HepG2 (cell line): ENCODE results near the gene TPM3.
"Not testable (repeated sequence)": the region's sequence is repeated elsewhere in the genome, so short reads cannot be mapped to it uniquely, and the experiment has no call there.

ENCODE experiments used
- ADNP ChIP-seq: sonication (generic); formaldehyde crosslinking; IDR thresholded peaks from 2 replicates; pipeline ENCODE4 v1.4.0; 2020; ENCODE audit warnings: missing genetic modification reagents
- CREB1 ChIP-seq, 2 experiments: fragments of 450-650 bp in 1 of 2; IDR thresholded peaks; 2 replicates each; pipeline ENCODE4 v1.6.1; 2016 to 2017; ENCODE audit warnings: control low read depth in 1 of 2, mild to moderate bottlenecking in 1 of 2, missing compliant biosample characterization in 1 of 2, missing genetic modification characterization in 1 of 2
- DNMT1 ChIP-seq: sonication (generic); formaldehyde crosslinking; IDR thresholded peaks from 2 replicates; pipeline ENCODE4 v1.5.1; 2020; ENCODE audit warnings: mild to moderate bottlenecking, missing genetic modification reagents
- ZNF232 ChIP-seq: sonication (generic); formaldehyde crosslinking; IDR thresholded peaks from 2 replicates; pipeline ENCODE4 v1.4.0; 2020; ENCODE audit warnings: missing genetic modification reagents, borderline replicate concordance
- ZNF274 ChIP-seq: sonication (generic); formaldehyde crosslinking; IDR thresholded peaks from 2 replicates; pipeline ENCODE4 v1.5.1; 2020; ENCODE audit warnings: mild to moderate bottlenecking, missing genetic modification reagents
- ZNF510 ChIP-seq: sonication (generic); formaldehyde crosslinking; IDR thresholded peaks from 2 replicates; pipeline ENCODE4 v1.4.0; 2020; ENCODE audit warnings: low read depth, mild to moderate bottlenecking, missing genetic modification reagents
- TF ChIP-seq, protein P1 (sequence below): sonication (generic); formaldehyde crosslinking; IDR thresholded peaks from 2 replicates; pipeline ENCODE4 v1.8.1; 2023; ENCODE audit warnings: missing genetic modification reagents, inconsistent platforms, borderline replicate concordance
- TF ChIP-seq, protein P2 (sequence below): sonication (generic); formaldehyde crosslinking; IDR thresholded peaks from 2 replicates; pipeline ENCODE4 v1.4.0; 2020; ENCODE audit warnings: missing genetic modification reagents
- TF ChIP-seq, protein P3 (sequence below): sonication (generic); formaldehyde crosslinking; IDR thresholded peaks from 2 replicates; pipeline ENCODE4 v1.5.1; 2020; ENCODE audit warnings: missing genetic modification reagents, mild to moderate bottlenecking, borderline replicate concordance

GRCh38 chr1:154147505-154147904 is 44.4 kb downstream of the TPM3 start:
- TF ChIP-seq ZNF510 (CRISPR knock-in tag); ZNF232; DNMT1; ZNF274 (CRISPR knock-in tag); CREB1 (IDR thresholded peaks at IDR 0.05); CREB1 (CRISPR knock-in tag; IDR thresholded peaks at IDR 0.05); ADNP (CRISPR knock-in tag): not testable (repeated sequence)
- TF ChIP-seq, protein P1, sequence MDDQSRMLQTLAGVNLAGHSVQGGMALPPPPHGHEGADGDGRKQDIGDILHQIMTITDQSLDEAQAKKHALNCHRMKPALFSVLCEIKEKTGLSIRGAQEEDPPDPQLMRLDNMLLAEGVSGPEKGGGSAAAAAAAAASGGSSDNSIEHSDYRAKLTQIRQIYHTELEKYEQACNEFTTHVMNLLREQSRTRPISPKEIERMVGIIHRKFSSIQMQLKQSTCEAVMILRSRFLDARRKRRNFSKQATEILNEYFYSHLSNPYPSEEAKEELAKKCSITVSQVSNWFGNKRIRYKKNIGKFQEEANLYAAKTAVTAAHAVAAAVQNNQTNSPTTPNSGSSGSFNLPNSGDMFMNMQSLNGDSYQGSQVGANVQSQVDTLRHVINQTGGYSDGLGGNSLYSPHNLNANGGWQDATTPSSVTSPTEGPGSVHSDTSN (CRISPR knock-in tag) = not testable (repeated sequence)
- TF ChIP-seq, protein P2, sequence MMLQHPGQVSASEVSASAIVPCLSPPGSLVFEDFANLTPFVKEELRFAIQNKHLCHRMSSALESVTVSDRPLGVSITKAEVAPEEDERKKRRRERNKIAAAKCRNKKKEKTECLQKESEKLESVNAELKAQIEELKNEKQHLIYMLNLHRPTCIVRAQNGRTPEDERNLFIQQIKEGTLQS (CRISPR knock-in tag) = not testable (repeated sequence)
- TF ChIP-seq, protein P3, sequence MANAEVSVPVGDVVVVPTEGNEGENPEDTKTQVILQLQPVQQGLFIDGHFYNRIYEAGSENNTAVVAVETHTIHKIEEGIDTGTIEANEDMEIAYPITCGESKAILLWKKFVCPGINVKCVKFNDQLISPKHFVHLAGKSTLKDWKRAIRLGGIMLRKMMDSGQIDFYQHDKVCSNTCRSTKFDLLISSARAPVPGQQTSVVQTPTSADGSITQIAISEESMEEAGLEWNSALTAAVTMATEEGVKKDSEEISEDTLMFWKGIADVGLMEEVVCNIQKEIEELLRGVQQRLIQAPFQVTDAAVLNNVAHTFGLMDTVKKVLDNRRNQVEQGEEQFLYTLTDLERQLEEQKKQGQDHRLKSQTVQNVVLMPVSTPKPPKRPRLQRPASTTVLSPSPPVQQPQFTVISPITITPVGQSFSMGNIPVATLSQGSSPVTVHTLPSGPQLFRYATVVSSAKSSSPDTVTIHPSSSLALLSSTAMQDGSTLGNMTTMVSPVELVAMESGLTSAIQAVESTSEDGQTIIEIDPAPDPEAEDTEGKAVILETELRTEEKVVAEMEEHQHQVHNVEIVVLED = not testable (repeated sequence)
